ENCODE measurements around the gene MAML3. TPM values are rescaled to one million over a fixed set of nuclear protein-coding genes. Genes with fewer than 3 reads are reported as not detected.

The MAML3 gene
- total RNA-seq, 1 donor from 2014 or later, result 2.7 TPM

GRCh38 chr4:140094438-140095420, 59.3 kb downstream of the MAML3 start:
- no peak for DNase-seq (ENCODE audit: low read depth)
- Histone ChIP-seq H3K36me3 (ENCODE audit: control insufficient read depth, insufficient read depth, low read length) (no peaks in the 10 kb centered on the region), H3K27me3 (ENCODE audit: control insufficient read depth, insufficient read depth, low read length) (no peaks in the 10 kb centered on the region), H3K4me3 (ENCODE audit: low read depth, low read length) (no peak overlapping the region)
- TF ChIP-seq CTCF (IDR thresholded peaks at IDR 0.05; ENCODE audit: insufficient read depth, low read length, poor library complexity, severe bottlenecking), result no peak

- no peak overlapping the region for H3K4me3 ChIP-seq (ENCODE audit: low read depth, low read length)
- TF ChIP-seq CTCF (IDR thresholded peaks at IDR 0.05; ENCODE audit: insufficient read depth, low read length, poor library complexity, severe bottlenecking), result no peak
- no peaks in the 10 kb centered on the region for H3K27me3 ChIP-seq (ENCODE audit: control insufficient read depth, insufficient read depth, low read length)
- no peak for DNase-seq (ENCODE audit: low read depth)
- no peaks in the 10 kb centered on the region for H3K36me3 ChIP-seq (ENCODE audit: control insufficient read depth, insufficient read depth, low read length)
Measured at GRCh38 chr4:140092094-140092851, 61.7 kb downstream of the MAML3 start.

- DNase-seq (ENCODE audit: low read depth), result no peak
- no peak for TF ChIP-seq CTCF (IDR thresholded peaks at IDR 0.05; ENCODE audit: insufficient read depth, low read length, poor library complexity, severe bottlenecking)
- no peaks in the 10 kb centered on the region for H3K36me3 ChIP-seq (ENCODE audit: control insufficient read depth, insufficient read depth, low read length)
- H3K27me3 ChIP-seq (ENCODE audit: control insufficient read depth, insufficient read depth, low read length), result no peaks in the 10 kb centered on the region
- no peak overlapping the region for H3K4me3 ChIP-seq (ENCODE audit: low read depth, low read length)
Measured at GRCh38 chr4:140091305-140091704, 62.7 kb downstream of the MAML3 start.

- peak; percentile 42 for DNase-seq (ENCODE audit: low read depth)
- no peaks in the 10 kb centered on the region for H3K27me3 ChIP-seq (ENCODE audit: control insufficient read depth, insufficient read depth, low read length)
- no peak for TF ChIP-seq CTCF (IDR thresholded peaks at IDR 0.05; ENCODE audit: insufficient read depth, low read length, poor library complexity, severe bottlenecking)
- no peak overlapping the region for H3K4me3 ChIP-seq (ENCODE audit: low read depth, low read length)
- no peaks in the 10 kb centered on the region for H3K36me3 ChIP-seq (ENCODE audit: control insufficient read depth, insufficient read depth, low read length)
Measured at GRCh38 chr4:140090215-140090731, 63.7 kb downstream of the MAML3 start.

GRCh38 chr4:140089216-140089615, 64.8 kb downstream of the MAML3 start:
- DNase-seq (ENCODE audit: low read depth), result no peak
- no peak for TF ChIP-seq CTCF (IDR thresholded peaks at IDR 0.05; ENCODE audit: insufficient read depth, low read length, poor library complexity, severe bottlenecking)
- no peaks in the 10 kb centered on the region for H3K27me3 ChIP-seq (ENCODE audit: control insufficient read depth, insufficient read depth, low read length)
- H3K36me3 ChIP-seq (ENCODE audit: control insufficient read depth, insufficient read depth, low read length), result no peaks in the 10 kb centered on the region
- no peak overlapping the region for H3K4me3 ChIP-seq (ENCODE audit: low read depth, low read length)

All from kidney epithelial cell (primary cell).